Rectal smooth muscle tissue (tissue), 1 donor: ENCODE data around the gene IZUMO4.
"Not testable (repeated sequence)": the region's sequence is repeated elsewhere in the genome, so short reads cannot be mapped to it uniquely, and the experiment has no call there.

ENCODE experiments used
- H3K27ac ChIP-seq: one replicate; pipeline ENCODE4 v1.7.0; 2013; ENCODE audit warnings: low read depth, low read length, inconsistent platforms
- H3K27me3 ChIP-seq: one replicate; pipeline ENCODE4 v1.7.0; 2013; ENCODE audit warnings: low read length; ENCODE audit not compliant: control insufficient read depth, insufficient read depth
- H3K36me3 ChIP-seq: one replicate; pipeline ENCODE4 v1.7.0; 2013; ENCODE audit warnings: low read length; ENCODE audit not compliant: control insufficient read depth, insufficient read depth
- H3K4me1 ChIP-seq: one replicate; pipeline ENCODE4 v1.7.0; 2013; ENCODE audit warnings: low read length; ENCODE audit not compliant: control insufficient read depth, insufficient read depth
- H3K4me3 ChIP-seq: one replicate; pipeline ENCODE4 v1.7.0; 2013; ENCODE audit warnings: low read length
- H3K9ac ChIP-seq: one replicate; pipeline ENCODE4 v1.7.0; 2013; ENCODE audit warnings: low read length

IZUMO4 gene

GRCh38 chr19:2079865-2080301 lies 16.8 kb upstream of the IZUMO4 start:
- H3K4me1 ChIP-seq, result peaks cover 2% of the 10 kb centered on the region
- H3K27ac ChIP-seq, result peak overlapping the region; percentile 40
- H3K27me3 ChIP-seq, result no peaks in the 10 kb centered on the region
- no peak overlapping the region for H3K9ac ChIP-seq
- H3K4me3 ChIP-seq, result no peak overlapping the region
- H3K36me3 ChIP-seq, result peaks cover 44% of the 10 kb centered on the region

DNA sequence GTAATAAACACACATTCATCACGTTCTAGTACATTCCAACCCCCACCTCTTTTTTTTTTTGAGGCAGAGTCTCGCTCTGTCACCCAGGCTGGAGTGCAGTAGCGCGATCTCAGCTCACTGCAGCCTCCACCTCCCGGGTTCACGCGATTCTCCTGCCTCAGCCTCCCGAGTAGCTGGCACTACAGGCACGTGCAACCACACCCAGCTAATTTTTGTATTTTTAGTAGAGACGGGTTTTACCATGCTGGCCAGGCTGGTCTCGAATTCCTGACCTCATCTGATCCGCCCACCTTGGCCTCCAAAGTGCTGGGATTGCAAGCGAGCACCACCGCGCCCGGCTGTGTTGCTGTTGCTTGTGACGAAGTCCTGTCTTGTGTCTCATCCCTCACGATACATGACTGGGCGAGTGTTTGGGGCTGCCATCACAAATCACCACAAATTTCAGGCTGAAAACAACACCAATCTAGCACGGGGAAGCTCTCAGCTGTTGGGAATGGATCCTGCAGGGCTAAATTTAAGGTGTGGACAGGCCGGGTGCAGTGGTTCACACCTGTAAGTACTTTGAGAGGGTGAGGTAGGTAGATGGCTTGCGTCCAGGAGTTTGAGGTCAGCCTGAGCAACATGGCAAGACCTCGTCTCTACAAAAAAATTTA lies 16.3 kb upstream of the IZUMO4 start:
- H3K4me1 ChIP-seq, result peaks cover 2% of the 10 kb centered on the region
- no peaks in the 10 kb centered on the region for H3K27me3 ChIP-seq
- no peak overlapping the region for H3K9ac ChIP-seq
- H3K4me3 ChIP-seq, result no peak overlapping the region
- H3K36me3 ChIP-seq, result peaks cover 42% of the 10 kb centered on the region
- no peak overlapping the region for H3K27ac ChIP-seq

DNA sequence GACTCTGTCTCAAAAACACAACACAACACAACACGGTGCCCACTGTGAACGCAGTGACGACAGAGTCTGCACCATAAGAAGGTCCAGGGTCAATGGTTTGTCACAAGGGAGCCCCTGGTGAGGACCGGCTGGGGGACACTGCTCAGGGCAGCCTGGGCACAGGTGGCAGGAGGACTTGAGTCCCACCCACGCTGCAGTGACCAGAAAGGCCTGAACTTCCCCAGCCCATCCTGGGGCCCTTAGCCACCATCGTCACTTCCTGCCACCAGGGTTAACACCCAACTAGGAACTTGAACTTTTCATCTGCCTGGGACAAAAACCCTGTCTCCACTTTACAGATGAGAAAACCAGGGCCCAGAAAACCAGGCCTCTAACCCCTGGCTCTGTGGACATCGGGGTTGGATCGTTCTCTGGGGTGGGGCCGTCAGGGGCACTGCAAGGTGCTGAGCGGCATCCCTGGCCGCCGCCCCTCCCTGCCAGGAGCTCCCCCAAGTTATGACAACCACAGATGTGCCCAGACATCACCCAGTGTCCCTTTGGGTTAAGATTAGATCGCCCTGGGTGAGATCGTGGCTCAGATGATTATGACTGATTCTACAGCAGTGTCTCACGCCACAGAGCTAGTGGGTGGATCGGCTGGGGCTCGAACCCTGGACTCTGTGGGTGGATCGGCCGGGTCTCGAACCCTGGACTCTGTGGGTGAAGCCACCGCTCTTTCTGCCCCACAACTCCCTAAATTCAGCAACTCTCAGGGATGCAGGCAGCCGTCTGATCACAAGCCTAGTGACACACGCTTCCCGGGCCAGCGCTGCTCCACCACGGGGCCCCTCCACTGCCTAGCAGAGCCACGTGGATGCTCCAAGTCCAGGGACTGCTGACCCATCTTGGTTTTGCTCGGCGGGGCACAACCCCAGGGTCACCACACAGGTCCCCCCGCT lies 14.6 kb upstream of the IZUMO4 start:
- Histone ChIP-seq H3K9ac (peak overlapping the region; percentile 17), H3K4me1 (peaks cover 2% of the 10 kb centered on the region), H3K36me3 (peaks cover 33% of the 10 kb centered on the region), H3K27ac (no peak overlapping the region), H3K27me3 (no peaks in the 10 kb centered on the region), H3K4me3 (peak overlapping the region; percentile 45)

DNA sequence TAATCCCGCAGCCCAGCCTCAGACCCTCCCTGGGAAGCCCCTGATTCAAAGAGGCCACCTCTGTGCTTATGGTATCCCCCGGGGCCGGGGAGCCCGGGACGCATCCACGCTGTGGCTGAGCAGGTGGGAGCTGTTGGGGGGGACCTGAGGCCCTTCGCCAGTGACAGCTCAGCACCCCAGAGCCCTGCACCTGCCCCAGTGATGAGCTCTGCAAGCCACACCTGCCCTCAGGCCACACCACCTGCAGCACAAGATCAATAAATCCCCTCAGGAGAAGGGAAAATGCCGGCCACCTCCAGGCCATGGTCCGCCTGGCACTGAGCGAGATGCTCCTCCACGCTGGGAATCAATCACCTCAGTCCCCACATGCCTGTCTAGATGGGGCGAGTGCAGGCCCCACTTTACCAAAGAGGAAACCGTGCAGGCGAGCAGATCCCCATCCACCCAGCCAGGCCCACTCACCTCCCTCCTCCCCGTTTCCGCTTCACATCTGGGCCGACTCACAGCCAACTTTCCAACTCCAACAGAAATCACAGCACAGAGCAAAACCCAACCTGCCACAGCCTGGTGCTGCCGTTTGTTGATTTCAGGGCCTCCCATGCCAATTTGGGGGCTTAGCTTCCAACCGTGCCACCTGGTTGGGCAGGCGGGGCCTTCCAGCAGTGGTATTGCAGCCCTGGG lies 13.4 kb upstream of the IZUMO4 start:
- Histone ChIP-seq H3K4me1 (peaks cover 2% of the 10 kb centered on the region), H3K4me3 (peak overlapping the region; percentile 49), H3K27ac (peak overlapping the region; percentile 34), H3K36me3 (peaks cover 25% of the 10 kb centered on the region), H3K9ac (no peak overlapping the region), H3K27me3 (no peaks in the 10 kb centered on the region)

DNA sequence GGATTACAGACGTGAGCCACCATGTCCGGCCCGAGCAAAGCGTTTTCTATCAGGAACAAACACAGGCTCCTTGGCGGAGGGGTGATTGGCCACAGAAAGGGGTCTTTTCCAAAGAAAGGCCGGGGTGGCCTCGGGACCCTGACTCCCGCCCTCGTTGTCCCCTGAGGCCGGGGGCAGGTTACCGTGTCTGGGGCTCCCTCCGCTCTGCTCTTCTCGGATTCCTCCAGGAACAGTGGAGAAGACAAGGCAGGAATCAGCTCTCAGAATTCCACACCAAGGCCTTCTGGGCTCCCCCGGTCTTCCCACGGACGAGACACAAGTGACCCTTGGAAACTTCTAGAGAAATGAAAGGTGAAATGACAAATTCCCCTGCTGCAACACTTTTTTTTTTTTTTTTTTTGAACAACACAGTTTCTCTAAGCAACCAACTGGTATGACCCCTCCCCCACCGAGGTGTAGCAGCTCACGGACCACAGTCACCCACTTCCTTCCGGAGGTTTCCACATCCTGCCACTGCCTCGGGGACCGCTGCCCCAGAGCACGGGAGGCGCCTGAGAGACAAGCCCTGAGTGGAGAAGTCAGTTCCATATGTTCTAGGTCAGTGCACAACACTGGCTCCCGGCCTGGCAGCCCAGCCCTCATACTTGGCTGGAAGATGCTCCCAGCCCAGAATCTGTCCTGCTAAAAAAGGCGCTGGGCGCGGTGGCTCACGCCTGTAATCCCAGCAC lies 11.6 kb upstream of the IZUMO4 start:
- Histone ChIP-seq H3K27ac (peak overlapping the region; percentile 6), H3K36me3 (peaks cover 10% of the 10 kb centered on the region), H3K9ac (no peak overlapping the region), H3K4me1 (peaks cover 4% of the 10 kb centered on the region), H3K4me3 (peak overlapping the region; percentile 29), H3K27me3 (no peaks in the 10 kb centered on the region)

DNA sequence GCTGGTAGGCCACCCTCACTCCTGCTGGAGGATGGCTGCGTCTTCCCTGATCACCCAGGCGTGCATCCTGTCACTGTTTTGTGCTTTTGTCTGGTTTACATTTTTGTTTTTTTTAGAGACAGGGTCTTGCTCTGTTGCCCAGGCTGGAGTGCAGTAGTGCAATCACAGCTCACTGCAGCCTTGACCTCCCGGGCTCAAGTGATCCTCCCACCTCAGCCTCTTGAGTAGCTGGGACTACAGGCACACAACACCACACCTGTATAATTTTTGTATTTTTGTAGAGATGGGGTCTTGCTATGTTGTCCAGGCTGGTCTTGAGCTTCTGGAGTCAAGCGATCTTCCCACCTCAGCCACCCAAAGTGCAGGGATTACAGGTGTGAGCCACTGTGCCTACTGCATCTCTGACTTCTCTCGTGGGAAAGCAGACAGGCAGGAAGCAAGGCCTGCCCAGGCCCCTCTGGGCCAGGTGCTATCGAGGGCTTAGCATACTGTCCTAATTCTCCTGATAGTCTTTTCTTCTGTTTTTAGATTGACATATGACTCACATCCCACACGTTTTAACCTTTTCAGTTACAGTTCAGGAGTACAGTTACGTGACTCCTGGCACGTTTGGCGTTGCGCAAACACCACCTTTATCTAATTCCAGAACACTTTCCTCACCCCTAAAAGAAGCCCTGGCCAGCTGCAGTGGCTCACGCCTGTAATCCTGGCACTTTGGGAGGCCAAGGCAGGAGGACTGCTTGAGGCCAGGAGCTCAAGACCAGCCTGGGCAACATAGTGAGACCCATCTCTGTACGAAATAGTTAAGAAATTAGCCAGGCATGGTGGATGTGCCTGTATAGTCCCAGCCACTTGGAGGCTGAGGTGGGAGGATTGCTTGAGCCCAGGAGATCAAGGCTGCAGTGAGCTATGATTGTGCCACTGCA lies 9.8 kb upstream of the IZUMO4 start:
- not testable (repeated sequence) for H3K27ac ChIP-seq, H3K36me3 ChIP-seq, H3K4me3 ChIP-seq, H3K9ac ChIP-seq, H3K27me3 ChIP-seq
- H3K4me1 ChIP-seq, result peaks cover 13% of the 10 kb centered on the region

DNA sequence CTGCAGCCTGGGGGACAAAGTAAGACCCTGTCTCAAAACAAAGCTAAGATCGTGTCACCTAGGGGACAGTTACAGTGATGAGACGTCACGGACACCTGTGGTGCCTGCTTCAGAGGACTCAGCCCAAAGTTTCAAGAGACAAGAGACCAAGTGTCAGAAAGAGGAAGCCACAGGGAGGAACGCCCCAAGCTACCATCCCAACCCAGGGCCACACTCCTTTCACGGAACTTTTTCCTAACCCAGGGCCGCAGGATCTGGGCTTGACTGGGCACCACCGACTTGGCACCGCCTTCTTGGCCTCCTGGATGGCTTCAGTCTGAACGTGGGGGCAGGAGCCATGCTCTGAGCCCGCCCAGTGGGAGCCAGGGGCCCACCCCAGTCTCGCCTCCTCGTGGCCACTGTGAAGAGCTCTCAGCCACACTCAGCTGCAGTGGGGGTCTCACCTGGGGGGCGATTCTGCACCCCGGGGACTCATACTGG lies 9.1 kb upstream of the IZUMO4 start:
- no peak overlapping the region for H3K9ac ChIP-seq
- H3K27me3 ChIP-seq, result no peaks in the 10 kb centered on the region
- H3K27ac ChIP-seq, result no peak overlapping the region
- peaks cover 3% of the 10 kb centered on the region for H3K36me3 ChIP-seq
- no peak overlapping the region for H3K4me3 ChIP-seq
- H3K4me1 ChIP-seq, result peaks cover 13% of the 10 kb centered on the region

DNA sequence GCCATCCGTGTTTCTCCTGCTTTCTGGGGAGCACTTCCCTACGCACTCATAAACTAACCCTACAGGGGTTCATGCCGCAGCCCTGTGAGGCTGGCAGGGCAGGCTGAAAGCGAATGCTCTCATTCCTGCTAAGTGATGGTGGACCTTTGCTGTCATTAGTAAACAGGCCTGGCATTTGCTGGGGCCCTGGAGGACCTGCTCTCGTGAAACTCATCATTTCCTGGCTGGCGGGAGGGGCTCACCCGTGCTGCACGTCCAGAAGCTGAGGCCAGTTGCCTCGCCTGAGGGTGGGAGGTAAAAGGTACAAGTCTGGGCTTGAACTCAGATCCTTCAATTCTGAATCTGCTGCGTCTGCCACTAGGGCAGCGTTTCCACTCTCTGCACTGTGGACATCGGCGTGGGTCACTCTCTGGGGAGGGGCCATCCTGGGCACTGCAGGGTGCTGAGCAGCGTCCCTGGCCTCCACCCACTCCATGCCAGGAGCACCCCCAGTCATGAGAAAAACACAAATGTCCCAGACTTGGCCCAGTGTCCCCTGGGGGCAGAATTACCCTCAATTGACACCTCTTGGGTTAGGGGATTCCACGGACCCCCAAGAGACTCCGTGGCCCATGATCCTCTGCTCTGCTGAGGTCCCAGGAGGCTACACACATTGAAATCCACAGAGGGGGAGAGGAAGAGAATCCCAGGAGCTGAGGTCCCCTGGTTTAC lies 7.6 kb upstream of the IZUMO4 start:
- H3K9ac ChIP-seq, result no peak overlapping the region
- peaks cover 2% of the 10 kb centered on the region for H3K36me3 ChIP-seq
- no peak overlapping the region for H3K4me3 ChIP-seq
- peaks cover 20% of the 10 kb centered on the region for H3K4me1 ChIP-seq
- H3K27ac ChIP-seq, result peak overlapping the region; percentile 17
- H3K27me3 ChIP-seq, result no peaks in the 10 kb centered on the region

DNA sequence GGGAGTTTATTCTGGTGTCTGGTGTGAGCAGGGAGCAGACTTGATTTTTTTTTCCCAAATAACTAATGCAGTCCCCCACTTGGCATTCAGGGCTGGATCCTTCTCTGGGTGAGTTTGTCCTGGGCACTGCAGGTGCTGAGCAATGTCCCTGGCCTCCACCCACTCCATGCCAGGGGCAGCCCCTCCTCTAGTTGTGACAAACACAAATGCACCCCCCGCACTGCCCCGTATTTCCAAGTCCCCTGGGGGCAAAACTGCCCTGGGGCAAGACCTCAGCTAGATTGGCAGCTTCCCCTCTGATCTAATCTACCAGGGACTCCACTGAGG lies 7.0 kb upstream of the IZUMO4 start:
- Histone ChIP-seq H3K36me3 (peaks cover 2% of the 10 kb centered on the region), H3K9ac (no peak overlapping the region), H3K4me1 (peaks cover 20% of the 10 kb centered on the region), H3K4me3 (no peak overlapping the region), H3K27ac (peak overlapping the region; percentile 22), H3K27me3 (no peaks in the 10 kb centered on the region)

- H3K36me3 ChIP-seq, H3K4me3 ChIP-seq, H3K27ac ChIP-seq, H3K27me3 ChIP-seq, H3K9ac ChIP-seq: not testable (repeated sequence)
- peaks cover 20% of the 10 kb centered on the region for H3K4me1 ChIP-seq
Observed at GRCh38 chr19:2091926-2092525, 4.7 kb upstream of the IZUMO4 start.
